A375 (cell line): ENCODE measurements around the gene POP5. TPM values are rescaled to one million over a fixed set of nuclear protein-coding genes. Genes with fewer than 3 reads are reported as not detected.

Experiments
- total RNA-seq: library from RNA; depleted of rRNA; stranded (reverse); fragments of >200 nt; shearing (Covaris generic); gene quantifications from 2 replicates; pipeline ENCODE4 v1.2.3, GENCODE V29; 2014; rRNA removed

The POP5 gene
- 70.6 and 71.3 TPM in 2 replicates for total RNA-seq

GRCh38 chr12:120580787-120581723 is at the start of gene POP5:
TSS of gene POP5 (minus strand) at chr12:120581402. CDS start at chr12:120581362, 40 bp downstream.

GRCh38 chr12:120534203-120534702 is 46.9 kb downstream of the POP5 start, which contains the start of gene RNF10:
TSS of gene RNF10 (plus strand) at chr12:120534356. CDS start at chr12:120534812, 456 bp downstream.

GRCh38 chr12:120528861-120529525 is 52.2 kb downstream of the POP5 start, which contains the start of gene COQ5:
TSS of gene COQ5 (minus strand) at chr12:120529158. CDS start at chr12:120529141, 17 bp downstream.

Other genes with a start within 250 kb of the POP5 start
- gene MSI1, start 212.2 kb downstream of the POP5 start, total RNA-seq = 0.19 TPM in 2 replicates
- gene COX6A1, start 143.3 kb downstream of the POP5 start, total RNA-seq = 679 and 783 TPM in 2 replicates
- gene TRIAP1, start 135.0 kb downstream of the POP5 start, total RNA-seq = 22.1 and 25.3 TPM in 2 replicates
- 17.7 and 24.7 TPM in 2 replicates for gene GATC, start 135.0 kb downstream of the POP5 start, total RNA-seq
- 187 and 192 TPM in 2 replicates for gene SRSF9, start 111.7 kb downstream of the POP5 start, total RNA-seq
- gene DYNLL1, start 85.3 kb downstream of the POP5 start, total RNA-seq = 261 and 283 TPM in 2 replicates
- gene COQ5, start 52.2 kb downstream of the POP5 start, total RNA-seq = 35.6 and 40.7 TPM in 2 replicates
- gene RNF10, start 47.0 kb downstream of the POP5 start, total RNA-seq = 45.1 and 59.2 TPM in 2 replicates
- gene CABP1, start 59.2 kb upstream of the POP5 start, total RNA-seq = not detected in 2 replicates
- gene MLEC, start 105.7 kb upstream of the POP5 start, total RNA-seq = 79.1 and 82.7 TPM in 2 replicates
- 19.3 and 26.3 TPM in 2 replicates for gene UNC119B, start 129.1 kb upstream of the POP5 start, total RNA-seq
- gene ACADS, start 144.4 kb upstream of the POP5 start, total RNA-seq = 11.9 and 12.7 TPM in 2 replicates